Measurements from ENCODE around the gene HMGN3. TPM values are rescaled to one million over a fixed set of nuclear protein-coding genes. Genes with fewer than 3 reads are reported as not detected.

Gene HMGN3
- polyA plus RNA-seq, 1 of the 3 experiments (the other 2 are of a cell fraction): 64.5 TPM

GRCh38 chr6:79189760-79190350 is 44.6 kb downstream of the HMGN3 start:
- Histone ChIP-seq H3F3A (replicated peaks; ENCODE audit: insufficient read depth) (no peaks in the 10 kb centered on the region), H3K9me2 (no peaks in the 10 kb centered on the region), H3K36me3 (replicated peaks in 1 of 2; ENCODE audit: control insufficient read depth in 1 of 2, insufficient read depth in 2 of 2, low read length in 1 of 2) (no peaks in the 10 kb centered on the region), H3K27me3 (ENCODE audit: insufficient read depth) (no peaks in the 10 kb centered on the region), H3K79me2 (ENCODE audit: insufficient read depth) (no peaks in the 10 kb centered on the region), H3K4me1 (ENCODE audit: control insufficient read depth in 1 of 2, insufficient read depth in 2 of 2, low read depth in 1 of 2, low read length in 1 of 2) (no peaks in the 10 kb centered on the region; a peak in 1 of 4 replicates), H2AFZ (ENCODE audit: low read depth) (no peak overlapping the region), H3K4me2 (no peak overlapping the region), H3K27ac (ENCODE audit: low read depth in 2 of 2, low read length in 1 of 2) (no peak overlapping the region), H3K4me3 (ENCODE audit: low read depth in 2 of 2, low read length in 1 of 2) (no peak overlapping the region), H3K9ac (no peak overlapping the region), H4K20me1 (ENCODE audit: insufficient read depth) (no peaks in the 10 kb centered on the region), H3K9me3 (no peaks in the 10 kb centered on the region)
- POLR2A ChIA-PET: no interaction called here
- CTCF ChIA-PET: interaction anchor here (0.8 to 1.0 kb wide), 2 partner anchors 27 to 277 kb away, joined by 3 read pairs; no protein-coding TSS in a partner anchor
- TF ChIP-seq RFX5 (IDR thresholded peaks at IDR 0.05; ENCODE audit: low read length): no peak
- TF ChIP-seq REST (IDR thresholded peaks at IDR 0.05; ENCODE audit: low read depth, low read length): no peak
- TF ChIP-seq EZH2phosphoT487 (IDR thresholded peaks at IDR 0.05; ENCODE audit: borderline replicate concordance, low read depth): no peak
- TF ChIP-seq GATA2 (CRISPR knock-in tag; IDR thresholded peaks at IDR 0.05): no peak
- TF ChIP-seq TCF12 (IDR thresholded peaks at IDR 0.05): no peak
- TF ChIP-seq RCOR1 (IDR thresholded peaks at IDR 0.05; ENCODE audit: low read length): no peak
- TF ChIP-seq ZBTB33 (IDR thresholded peaks at IDR 0.05; ENCODE audit: borderline replicate concordance, low read depth): no peak
- no peak for TF ChIP-seq EP300 (IDR thresholded peaks at IDR 0.05; ENCODE audit: borderline replicate concordance in 1 of 2, low read depth in 1 of 2, low read length in 1 of 2)
- no peak for TF ChIP-seq TEAD4 (IDR thresholded peaks at IDR 0.05; ENCODE audit: borderline replicate concordance, insufficient read depth)
- no peak for TF ChIP-seq USF1 (IDR thresholded peaks at IDR 0.05; ENCODE audit: borderline replicate concordance, low read depth)
- no peak for TF ChIP-seq MXI1 (IDR thresholded peaks at IDR 0.05; ENCODE audit: low read depth, low read length)
- no peak for TF ChIP-seq MEF2A (IDR thresholded peaks at IDR 0.05; ENCODE audit: borderline replicate concordance, low read depth)
- no peak for DNase-seq
- WGBS (ENCODE audit: low lambda C conversion rate): 86% methylated on average over 2 of the region's 2 CpGs
